Subcutaneous adipose tissue (tissue), 4 donors: ENCODE results near the gene RANGRF. TPM values are rescaled to one million over a fixed set of nuclear protein-coding genes. Genes with fewer than 3 reads are reported as not detected.

Source experiments
- CTCF ChIP-seq: fragments of 450-650 bp; IDR thresholded peaks from one replicate; pipeline ENCODE4 v1.5.1; 2016; ENCODE audit warnings: low read depth, mild to moderate bottlenecking, control low read depth, antibody characterized with exemption, moderate library complexity
- total RNA-seq, 4 donors: library from RNA; depleted of rRNA; stranded (reverse); fragments of >200 nt; gene quantifications; one replicate each; pipeline ENCODE4 v1.1.0, GENCODE V29; 2016

Gene RANGRF
- total RNA-seq, 4 donors from 2014 or later: 16.5 to 23.2 (median 19.0) TPM

- no peak for TF ChIP-seq CTCF
Observed at GRCh38 chr17:8315764-8316217, 27.3 kb downstream of the RANGRF start.

GRCh38 chr17:8318010-8318935, 29.8 kb downstream of the RANGRF start:
- no peak for TF ChIP-seq CTCF

- TF ChIP-seq CTCF: no peak
Observed at GRCh38 chr17:8320262-8320661, 31.8 kb downstream of the RANGRF start.

GRCh38 chr17:8320990-8321389, 32.5 kb downstream of the RANGRF start:
- TF ChIP-seq CTCF: no peak

GRCh38 chr17:8322061-8322460, 33.6 kb downstream of the RANGRF start:
- TF ChIP-seq CTCF: no peak

- no peak for TF ChIP-seq CTCF
Observed at GRCh38 chr17:8324132-8324531, 35.7 kb downstream of the RANGRF start.

GRCh38 chr17:8324923-8325322, 36.5 kb downstream of the RANGRF start:
- TF ChIP-seq CTCF: no peak
